ENCODE results near the gene CPNE4.

The CPNE4 gene

DNA sequence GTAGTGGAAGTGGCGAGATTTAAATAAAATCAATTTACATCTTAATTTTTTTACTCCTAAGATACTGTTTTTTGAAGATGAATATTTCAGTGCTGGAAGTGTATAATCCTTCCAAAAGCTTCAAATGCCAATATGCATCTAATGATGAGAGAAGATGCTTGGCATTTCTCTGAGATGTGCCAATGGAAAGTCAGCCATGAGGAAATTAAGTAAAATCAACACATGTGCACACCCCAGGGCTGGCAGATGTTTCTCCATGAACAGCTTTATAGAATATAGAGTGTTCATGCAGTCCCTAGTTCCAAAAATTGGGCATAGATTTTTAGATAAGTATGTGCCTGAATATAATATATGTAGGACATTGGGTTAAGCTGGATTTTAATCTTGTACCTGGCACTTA, 90.1 kb downstream of the CPNE4 start:
- no peak for TF ChIP-seq EZH2 (optimal IDR thresholded peaks at IDR 0.05; ENCODE audit: low read depth, low read length)
- TF ChIP-seq, protein P1, sequence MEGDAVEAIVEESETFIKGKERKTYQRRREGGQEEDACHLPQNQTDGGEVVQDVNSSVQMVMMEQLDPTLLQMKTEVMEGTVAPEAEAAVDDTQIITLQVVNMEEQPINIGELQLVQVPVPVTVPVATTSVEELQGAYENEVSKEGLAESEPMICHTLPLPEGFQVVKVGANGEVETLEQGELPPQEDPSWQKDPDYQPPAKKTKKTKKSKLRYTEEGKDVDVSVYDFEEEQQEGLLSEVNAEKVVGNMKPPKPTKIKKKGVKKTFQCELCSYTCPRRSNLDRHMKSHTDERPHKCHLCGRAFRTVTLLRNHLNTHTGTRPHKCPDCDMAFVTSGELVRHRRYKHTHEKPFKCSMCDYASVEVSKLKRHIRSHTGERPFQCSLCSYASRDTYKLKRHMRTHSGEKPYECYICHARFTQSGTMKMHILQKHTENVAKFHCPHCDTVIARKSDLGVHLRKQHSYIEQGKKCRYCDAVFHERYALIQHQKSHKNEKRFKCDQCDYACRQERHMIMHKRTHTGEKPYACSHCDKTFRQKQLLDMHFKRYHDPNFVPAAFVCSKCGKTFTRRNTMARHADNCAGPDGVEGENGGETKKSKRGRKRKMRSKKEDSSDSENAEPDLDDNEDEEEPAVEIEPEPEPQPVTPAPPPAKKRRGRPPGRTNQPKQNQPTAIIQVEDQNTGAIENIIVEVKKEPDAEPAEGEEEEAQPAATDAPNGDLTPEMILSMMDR (IDR thresholded peaks at IDR 0.05; ENCODE audit: low read length) = no peak
- TF ChIP-seq EZH2phosphoT487 (IDR thresholded peaks at IDR 0.05; ENCODE audit: low read length) = no peak
- Histone ChIP-seq H3K27ac (ENCODE audit: low read length) (no peak overlapping the region), H3K4me2 (ENCODE audit: low read depth, low read length) (no peak overlapping the region), H3K79me2 (ENCODE audit: low read length) (no peaks in the 10 kb centered on the region), H2AFZ (ENCODE audit: low read length) (no peak overlapping the region), H3K9me2 (replicated peaks; ENCODE audit: insufficient read depth, low read length) (no peaks in the 10 kb centered on the region), H3K36me3 (replicated peaks; ENCODE audit: insufficient read depth, low read length) (no peaks in the 10 kb centered on the region), H3F3A (ENCODE audit: insufficient read depth, low read length) (no peaks in the 10 kb centered on the region), H3K4me3 (ENCODE audit: low read length) (no peak overlapping the region), H3K4me1 (ENCODE audit: low read length) (0 out of 2 replicates have a peak, but pooled peaks cover 3% of the 10 kb centered on the region), H4K20me1 (ENCODE audit: insufficient read depth, low read length) (no peaks in the 10 kb centered on the region), H3K9ac (ENCODE audit: low read length) (no peak overlapping the region), H3K9me3 (replicated peaks; ENCODE audit: insufficient read depth, low read length) (no peaks in the 10 kb centered on the region), H3K27me3 (replicated peaks; ENCODE audit: insufficient read depth, low read length) (no peaks in the 10 kb centered on the region)
- no peak for DNase-seq

DNA sequence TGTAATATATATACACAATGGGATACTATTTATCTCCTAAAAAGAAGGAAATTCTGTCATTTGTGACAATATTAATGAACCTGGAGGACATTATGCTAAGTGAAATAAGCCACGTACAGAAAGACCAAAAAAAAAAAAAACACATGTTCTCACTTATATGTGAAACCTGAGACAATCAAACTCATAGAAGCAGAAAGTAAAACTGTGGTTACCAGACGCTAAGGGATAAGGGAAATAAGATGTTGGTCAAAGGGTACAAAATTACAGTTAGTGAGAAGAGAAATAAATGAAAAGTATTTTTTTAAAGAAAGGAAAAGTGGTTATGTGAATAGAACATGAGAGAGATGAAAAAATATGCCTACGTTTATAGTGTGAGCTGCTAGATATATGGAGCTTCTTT, 101.1 kb downstream of the CPNE4 start:
- Histone ChIP-seq H2AFZ (ENCODE audit: low read length) (no peak overlapping the region), H3F3A (ENCODE audit: insufficient read depth, low read length) (no peaks in the 10 kb centered on the region), H4K20me1 (ENCODE audit: insufficient read depth, low read length) (no peaks in the 10 kb centered on the region), H3K9ac (ENCODE audit: low read length) (no peak overlapping the region), H3K9me3 (replicated peaks; ENCODE audit: insufficient read depth, low read length) (no peaks in the 10 kb centered on the region), H3K4me2 (ENCODE audit: low read depth, low read length) (peak overlapping the region; percentile 0; the same call in 1 of the 2 replicates), H3K27me3 (replicated peaks; ENCODE audit: insufficient read depth, low read length) (no peaks in the 10 kb centered on the region; the same call in 1 of the 2 replicates), H3K27ac (ENCODE audit: low read length) (no peak overlapping the region), H3K4me3 (ENCODE audit: low read length) (no peak overlapping the region), H3K4me1 (ENCODE audit: low read length) (no peaks in the 10 kb centered on the region), H3K36me3 (replicated peaks; ENCODE audit: insufficient read depth, low read length) (no peaks in the 10 kb centered on the region), H3K79me2 (ENCODE audit: low read length) (no peaks in the 10 kb centered on the region), H3K9me2 (replicated peaks; ENCODE audit: insufficient read depth, low read length) (no peaks in the 10 kb centered on the region)
- TF ChIP-seq EZH2phosphoT487 (IDR thresholded peaks at IDR 0.05; ENCODE audit: low read length) (no peak), EZH2 (optimal IDR thresholded peaks at IDR 0.05; ENCODE audit: low read depth, low read length) (no peak)
- TF ChIP-seq, protein P1 (IDR thresholded peaks at IDR 0.05; ENCODE audit: low read length) = no peak
- DNase-seq = peak; percentile 53

DNA sequence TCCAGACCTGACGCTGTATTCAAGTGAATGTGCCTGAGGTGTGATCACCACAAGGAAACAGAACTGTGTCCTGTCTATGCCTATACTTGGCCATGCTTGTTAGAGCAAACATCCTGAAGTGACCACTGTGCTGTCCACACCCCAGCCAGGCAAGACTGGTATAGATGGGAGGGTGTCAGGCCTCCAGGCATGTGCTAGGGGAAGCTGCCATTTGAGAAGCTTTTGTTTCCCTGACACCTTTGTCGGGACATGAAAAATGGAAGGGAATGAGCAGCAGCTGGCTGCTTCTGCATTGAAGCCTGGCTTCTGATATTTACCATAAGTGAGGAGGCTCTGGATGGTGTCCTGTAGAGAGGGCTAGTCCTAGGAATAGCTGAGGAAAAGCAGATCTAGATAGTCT, 106.2 kb downstream of the CPNE4 start:
- H2AFZ ChIP-seq (ENCODE audit: low read length) = no peak overlapping the region

More for the DNA sequence above, 106.2 kb downstream of the CPNE4 start:
- H3K4me3 ChIP-seq (ENCODE audit: low read length) = no peak overlapping the region
- no peak overlapping the region for H3K4me2 ChIP-seq (ENCODE audit: low read depth, low read length)
- no peaks in the 10 kb centered on the region for H3K79me2 ChIP-seq (ENCODE audit: low read length)
- TF ChIP-seq EZH2 (optimal IDR thresholded peaks at IDR 0.05; ENCODE audit: low read depth, low read length) = no peak
- TF ChIP-seq, protein P1 (IDR thresholded peaks at IDR 0.05; ENCODE audit: low read length) = no peak
- TF ChIP-seq EZH2phosphoT487 (IDR thresholded peaks at IDR 0.05; ENCODE audit: low read length) = no peak
- H3F3A ChIP-seq (ENCODE audit: insufficient read depth, low read length) = no peaks in the 10 kb centered on the region
- no peaks in the 10 kb centered on the region for H3K9me2 ChIP-seq (replicated peaks; ENCODE audit: insufficient read depth, low read length)
- no peaks in the 10 kb centered on the region for H3K9me3 ChIP-seq (replicated peaks; ENCODE audit: insufficient read depth, low read length)
- no peak overlapping the region for H3K27ac ChIP-seq (ENCODE audit: low read length)
- H3K36me3 ChIP-seq (replicated peaks; ENCODE audit: insufficient read depth, low read length) = no peaks in the 10 kb centered on the region
- DNase-seq = no peak
- H3K27me3 ChIP-seq (replicated peaks; ENCODE audit: insufficient read depth, low read length) = no peaks in the 10 kb centered on the region
- no peaks in the 10 kb centered on the region for H3K4me1 ChIP-seq (ENCODE audit: low read length)
- H3K9ac ChIP-seq (ENCODE audit: low read length) = no peak overlapping the region
- no peaks in the 10 kb centered on the region for H4K20me1 ChIP-seq (ENCODE audit: insufficient read depth, low read length)
